GM19463 (cell line): Measurements from ENCODE around the gene TNK1.
"Not testable (repeated sequence)": the region's sequence is repeated elsewhere in the genome, so short reads cannot be mapped to it uniquely, and the experiment has no call there.

Source experiments
- ATAC-seq: cut with Tn5 transposase; IDR thresholded peaks from one replicate; pipeline ENCODE4 v1.9.1; 2021; ENCODE audit warnings: mild to moderate bottlenecking, moderate library complexity; ENCODE audit not compliant: unreplicated experiment

The TNK1 gene

GRCh38 chr17:7380855-7381683, at the start of gene TNK1:
TSS of gene TNK1 (plus strand) at chr17:7381089. CDS start at chr17:7382927, 1,838 bp downstream.
- no peak for ATAC-seq

GRCh38 chr17:7332111-7332510, 48.8 kb upstream of the TNK1 start:
- no peak for ATAC-seq

GRCh38 chr17:7332600-7333069, 48.3 kb upstream of the TNK1 start:
- ATAC-seq: not testable (repeated sequence)

DNA sequence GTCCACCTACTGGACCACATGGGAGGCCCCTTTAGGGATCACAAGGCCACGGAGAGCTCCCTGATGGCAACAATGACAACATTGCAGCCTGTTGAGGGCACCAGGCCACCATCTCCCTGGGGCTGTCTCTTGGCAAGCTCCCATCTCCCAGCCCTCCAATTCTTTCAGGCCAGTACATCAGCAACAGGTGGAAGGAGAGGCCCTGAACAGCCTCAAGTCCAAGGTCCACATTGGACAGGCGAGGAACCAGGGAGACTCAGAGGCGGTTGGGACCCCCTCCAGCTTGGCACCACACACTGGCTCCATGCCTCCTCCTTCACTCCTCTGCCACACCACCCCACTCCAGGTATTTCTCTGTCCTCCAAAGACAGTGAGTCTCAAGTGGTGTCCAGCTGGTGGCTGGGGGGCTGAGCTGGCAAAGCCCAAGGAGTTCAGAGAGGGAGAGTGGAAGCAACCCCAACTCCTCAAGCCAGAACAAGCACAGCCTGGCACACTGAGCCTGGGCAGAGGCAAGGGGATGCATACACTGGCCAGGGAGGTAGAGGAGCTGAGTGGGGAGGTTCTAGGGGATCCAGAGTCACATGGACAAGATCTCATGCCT, 45.9 kb upstream of the TNK1 start:
- ATAC-seq: no peak

GRCh38 chr17:7335765-7336164, 45.1 kb upstream of the TNK1 start:
- ATAC-seq: not testable (repeated sequence)

DNA sequence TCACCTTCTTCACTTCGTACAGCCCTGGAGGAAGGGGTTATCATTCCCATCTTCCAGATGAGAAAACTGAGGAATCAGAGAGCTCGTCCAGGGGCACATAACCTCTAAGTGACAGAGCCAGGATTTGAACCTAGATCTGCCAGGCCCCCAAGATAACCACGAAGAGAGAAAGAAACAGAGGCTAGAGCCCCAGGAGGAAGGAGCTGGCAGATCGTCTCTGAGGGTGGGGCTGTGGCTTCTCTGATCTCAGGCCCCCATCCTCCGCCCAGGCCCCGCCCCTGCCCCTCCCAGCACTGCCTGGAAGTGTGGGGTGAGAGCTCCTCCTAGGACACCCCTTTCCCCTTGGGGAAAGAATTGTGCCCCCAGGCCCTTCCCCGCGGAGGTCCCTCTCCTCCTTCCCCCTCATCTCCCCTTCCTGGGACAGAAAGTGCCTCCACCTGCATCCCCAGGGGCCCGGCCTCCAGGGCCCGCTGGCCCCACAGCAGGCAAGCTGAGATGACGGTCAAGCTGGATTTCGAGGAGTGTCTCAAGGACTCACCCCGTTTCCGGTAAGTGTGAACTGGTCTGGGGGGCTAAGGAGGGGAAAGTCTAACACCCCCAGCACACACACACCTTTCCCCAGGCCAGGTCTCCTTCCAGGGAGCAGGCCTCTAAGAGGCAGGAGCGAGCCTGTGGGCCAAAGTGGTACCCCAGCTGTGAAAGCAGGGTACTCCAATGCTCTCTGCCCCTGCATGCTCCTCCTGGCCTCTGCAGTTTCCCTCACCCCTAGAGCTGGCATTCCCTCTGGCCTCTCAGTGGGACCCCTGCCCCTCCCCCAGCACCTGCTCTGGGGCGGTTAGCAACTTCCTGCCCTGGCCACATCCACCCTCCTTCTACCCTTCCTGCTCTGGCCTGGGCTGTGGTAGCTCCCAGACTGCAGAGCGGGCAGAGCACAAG, 44.4 kb upstream of the TNK1 start, which contains the start of gene ACAP1:
Gene ACAP1 (plus strand): TSS at position 290 of the 936 bp plus-strand sequence. CDS start 206 bp downstream, at position 496.
- ATAC-seq: peak; percentile 77

DNA sequence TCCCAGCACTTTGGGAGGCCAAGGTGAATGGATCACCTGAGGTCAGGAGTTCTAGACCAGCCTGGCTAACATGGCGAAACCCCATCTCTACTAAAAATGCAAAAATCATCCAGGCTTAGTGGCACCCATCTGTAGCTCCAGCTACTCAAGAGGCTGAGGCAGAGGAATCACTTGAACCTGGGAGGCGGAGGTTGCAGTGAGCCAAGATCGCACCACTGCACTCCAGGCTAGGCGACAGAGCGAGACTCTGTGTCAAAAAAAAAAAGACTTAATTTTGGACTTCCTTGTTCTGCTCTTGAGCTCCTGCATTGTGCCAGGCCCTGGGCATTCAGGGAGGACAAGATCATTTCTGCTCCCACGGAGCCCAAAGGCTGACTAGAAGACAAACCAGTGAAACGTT, 43.3 kb upstream of the TNK1 start:
- not testable (repeated sequence) for ATAC-seq

DNA sequence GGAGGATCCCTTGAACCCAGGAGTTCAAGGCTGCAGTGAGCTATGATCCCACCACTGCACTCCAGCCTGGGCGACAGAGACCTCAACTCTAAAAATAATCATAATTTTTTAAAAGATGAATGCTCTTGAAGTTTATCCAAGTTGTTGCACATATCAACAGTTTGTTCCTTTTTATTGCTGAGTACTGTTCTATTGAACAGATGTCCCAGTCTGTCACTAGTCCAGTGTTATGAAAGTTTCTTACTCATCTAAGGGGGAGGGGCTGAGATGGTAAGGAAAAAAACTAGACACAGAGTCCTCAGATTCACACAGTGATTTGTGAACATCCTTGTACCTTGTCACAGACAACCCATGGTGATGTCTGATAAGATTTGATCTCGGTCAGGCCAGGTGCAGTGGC, 40.7 kb upstream of the TNK1 start:
- ATAC-seq: no peak

GRCh38 chr17:7341842-7342241, 39.0 kb upstream of the TNK1 start:
- ATAC-seq: no peak

DNA sequence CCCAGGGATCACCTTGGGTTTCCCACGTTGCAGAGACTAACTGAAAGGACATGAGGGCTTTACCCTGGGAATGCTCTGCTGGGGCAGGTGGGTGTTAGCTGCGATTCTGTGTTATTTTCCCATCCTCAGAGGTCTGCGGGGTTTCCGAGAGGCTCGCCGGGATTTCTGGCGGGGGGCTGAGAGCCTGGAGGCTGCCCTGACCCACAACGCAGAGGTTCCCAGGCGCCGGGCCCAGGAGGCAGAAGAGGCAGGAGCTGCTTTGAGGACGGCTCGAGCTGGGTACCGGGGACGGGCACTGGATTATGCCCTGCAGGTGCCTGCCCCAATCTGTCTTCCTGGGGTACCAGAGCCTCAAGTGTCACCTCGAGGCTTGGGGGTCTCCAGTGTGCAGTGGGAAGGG, 37.6 kb upstream of the TNK1 start:
- ATAC-seq: no peak

GRCh38 chr17:7346761-7347614, 33.9 kb upstream of the TNK1 start:
- no peak for ATAC-seq

- ATAC-seq: no peak
Observed at GRCh38 chr17:7347630-7348477, 33.0 kb upstream of the TNK1 start.

DNA sequence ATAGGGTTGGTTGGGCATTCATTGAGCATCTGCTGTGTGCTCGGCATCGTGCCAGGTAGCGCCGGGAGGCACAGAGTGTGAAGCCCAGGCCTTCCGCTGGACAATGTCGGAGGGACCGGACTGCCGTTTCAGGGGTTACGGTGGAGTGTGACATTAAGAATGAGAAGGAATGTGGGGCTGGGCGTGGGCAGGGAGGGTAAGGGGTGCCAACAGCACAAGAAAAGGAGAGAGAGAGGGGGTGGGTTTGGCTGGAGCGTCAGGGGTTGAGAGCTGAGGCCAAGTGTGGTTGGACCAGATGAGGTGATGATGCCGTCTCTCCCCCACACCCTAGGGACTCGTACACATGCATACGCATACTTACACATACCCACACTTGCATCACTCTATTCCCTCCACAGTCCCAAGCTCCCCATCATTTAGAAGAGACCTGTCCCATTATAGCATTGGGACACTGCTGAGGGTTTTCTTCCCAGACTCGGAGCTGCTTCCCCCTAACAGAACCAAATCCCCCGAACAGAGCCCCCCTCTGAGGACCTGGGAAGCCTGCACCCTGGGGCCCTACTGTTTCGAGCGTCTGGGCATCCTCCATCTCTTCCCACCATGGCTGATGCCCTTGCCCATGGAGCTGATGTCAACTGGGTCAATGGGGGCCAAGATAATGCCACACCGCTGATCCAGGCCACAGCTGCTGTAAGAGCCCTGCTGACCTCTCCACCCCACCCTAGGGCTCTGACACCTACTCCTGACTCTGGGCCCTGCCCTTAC, 32.2 kb upstream of the TNK1 start:
- no peak for ATAC-seq

DNA sequence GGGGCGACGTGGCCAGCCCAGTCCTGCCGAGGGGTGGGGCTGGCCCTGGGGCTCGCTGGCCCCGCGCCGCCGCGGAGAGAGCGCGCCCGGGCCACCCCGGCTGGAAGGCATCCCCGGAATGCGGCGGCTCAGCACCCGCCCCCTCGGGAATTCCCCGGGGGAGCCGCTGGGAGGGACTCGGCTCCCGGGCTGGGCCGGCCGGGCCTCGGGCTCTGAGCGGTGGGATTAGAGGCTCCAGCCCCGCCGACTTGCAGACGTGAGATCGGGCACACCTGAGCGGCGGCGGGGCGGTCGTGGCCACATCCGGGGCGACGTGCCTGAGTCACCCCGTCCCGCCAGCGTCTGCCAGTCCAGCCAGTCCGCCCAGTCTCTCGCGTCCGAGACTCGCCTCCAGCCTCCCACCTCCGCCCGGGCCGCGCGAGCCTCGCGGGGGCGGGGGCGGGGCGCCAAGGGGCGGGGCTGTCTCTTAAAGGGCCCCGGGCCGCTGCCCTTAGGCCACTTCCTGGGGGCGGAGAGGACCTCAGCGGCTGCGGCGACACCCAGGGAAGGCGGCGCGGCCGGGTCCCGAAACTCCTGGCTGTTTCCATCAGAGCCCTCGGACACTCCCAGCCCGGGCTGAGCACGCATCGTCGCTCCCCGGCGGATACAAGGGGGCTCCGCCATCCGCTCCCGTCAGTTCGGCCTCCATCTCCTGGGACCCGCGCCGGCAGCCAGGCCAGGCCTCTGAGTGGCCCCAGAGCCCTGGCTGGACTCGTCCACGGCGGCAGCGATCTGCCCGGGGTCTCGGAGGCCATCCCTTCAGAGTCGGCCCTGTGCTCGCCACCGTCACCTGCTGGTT, 29.0 kb upstream of the TNK1 start, which contains the start of gene KCTD11:
Gene KCTD11 (plus strand): TSS at position 498 of the 838 bp plus-strand sequence.
- peak; percentile 68 for ATAC-seq

GRCh38 chr17:7352503-7352889, 28.4 kb upstream of the TNK1 start:
- ATAC-seq: no peak

DNA sequence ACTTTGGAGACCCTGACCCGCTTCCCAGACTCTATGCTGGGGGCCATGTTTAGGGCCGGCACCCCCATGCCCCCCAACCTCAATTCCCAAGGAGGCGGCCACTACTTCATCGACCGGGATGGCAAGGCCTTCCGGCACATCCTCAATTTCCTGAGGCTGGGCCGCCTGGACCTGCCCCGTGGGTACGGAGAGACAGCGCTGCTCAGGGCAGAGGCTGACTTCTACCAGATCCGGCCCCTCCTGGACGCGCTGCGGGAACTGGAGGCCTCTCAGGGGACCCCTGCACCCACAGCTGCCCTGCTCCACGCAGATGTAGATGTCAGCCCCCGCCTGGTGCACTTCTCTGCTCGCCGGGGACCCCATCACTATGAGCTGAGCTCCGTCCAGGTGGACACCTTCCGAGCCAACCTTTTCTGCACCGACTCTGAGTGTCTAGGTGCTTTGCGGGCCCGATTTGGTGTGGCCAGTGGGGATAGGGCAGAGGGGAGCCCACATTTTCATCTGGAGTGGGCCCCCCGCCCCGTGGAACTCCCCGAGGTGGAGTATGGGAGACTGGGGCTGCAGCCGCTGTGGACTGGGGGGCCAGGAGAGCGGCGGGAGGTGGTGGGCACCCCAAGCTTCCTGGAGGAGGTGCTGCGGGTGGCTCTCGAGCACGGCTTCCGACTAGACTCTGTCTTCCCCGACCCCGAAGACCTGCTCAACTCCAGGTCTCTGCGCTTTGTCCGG, 27.8 kb upstream of the TNK1 start:
- ATAC-seq: no peak
